Adrenal gland (tissue), 5 donors: ENCODE results near the gene PGM1.

Source experiments
- POLR2A ChIP-seq, 2 donors: fragments of 450-650 bp; IDR thresholded peaks; one replicate each; pipeline ENCODE4 v1.6.1; 2017; ENCODE audit warnings: antibody characterized with exemption in 2 of 2, mild to moderate bottlenecking in 2 of 2, moderate library complexity in 1 of 2
- TF ChIP-seq, protein P1 (sequence below), 6 experiments: fragments of 450-650 bp in 4 of 6; fragments of 200-600 bp in 2 of 6; sonication (generic) in 1 of 6; IDR thresholded peaks; 1 replicate in 5 of 6; 2 replicates in 1 of 6; pipeline versions ENCODE4 v1.5.1 to v1.8.0; 2016 to 2021; ENCODE audit warnings: antibody characterized with exemption in 6 of 6, mild to moderate bottlenecking in 2 of 6, moderate library complexity in 1 of 6
- donor health status: DM: no; HTN: no; CAD: no.

DNA sequence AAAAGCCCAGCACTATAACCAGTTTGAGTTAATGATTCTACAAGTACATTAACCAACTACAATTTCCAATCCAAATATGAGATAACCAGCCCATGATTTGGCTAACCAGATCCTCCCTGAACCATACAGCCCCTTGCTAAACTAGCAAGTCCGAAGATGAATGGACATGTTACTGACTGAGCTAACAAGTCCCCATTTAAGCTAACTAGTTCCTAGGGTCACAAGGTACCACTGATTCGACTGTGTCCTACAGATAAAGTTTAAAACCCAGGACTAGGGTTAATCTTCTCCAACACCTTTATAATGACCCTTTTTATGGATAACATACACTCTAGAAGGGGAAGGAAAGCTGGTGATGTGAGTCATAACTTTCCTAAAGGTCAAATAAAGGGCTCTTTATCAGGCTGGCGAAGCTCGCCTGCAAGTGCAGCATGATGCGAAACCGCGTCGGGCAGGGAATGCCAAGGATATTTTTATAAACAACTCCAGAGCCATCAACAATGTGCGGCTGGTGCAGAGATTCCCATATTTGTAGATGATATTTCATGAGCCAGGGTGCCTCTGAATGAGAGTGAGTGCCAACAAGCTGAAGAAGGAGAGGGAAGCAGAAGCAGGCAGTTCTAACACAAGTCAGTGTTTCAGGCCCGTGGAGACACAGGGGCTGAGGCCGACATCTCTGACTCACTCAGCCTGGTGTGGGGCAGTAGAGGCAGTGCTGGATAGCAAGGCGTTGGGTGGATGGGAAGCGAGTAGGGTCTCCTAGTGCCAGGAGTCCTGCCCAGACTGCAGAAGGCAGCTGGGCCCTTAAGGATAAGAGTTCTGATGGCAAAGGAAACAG is 105.0 kb downstream of the PGM1 start:
- TF ChIP-seq POLR2A (IDR thresholded peaks at IDR 0.05) = no peak
- TF ChIP-seq, protein P1, sequence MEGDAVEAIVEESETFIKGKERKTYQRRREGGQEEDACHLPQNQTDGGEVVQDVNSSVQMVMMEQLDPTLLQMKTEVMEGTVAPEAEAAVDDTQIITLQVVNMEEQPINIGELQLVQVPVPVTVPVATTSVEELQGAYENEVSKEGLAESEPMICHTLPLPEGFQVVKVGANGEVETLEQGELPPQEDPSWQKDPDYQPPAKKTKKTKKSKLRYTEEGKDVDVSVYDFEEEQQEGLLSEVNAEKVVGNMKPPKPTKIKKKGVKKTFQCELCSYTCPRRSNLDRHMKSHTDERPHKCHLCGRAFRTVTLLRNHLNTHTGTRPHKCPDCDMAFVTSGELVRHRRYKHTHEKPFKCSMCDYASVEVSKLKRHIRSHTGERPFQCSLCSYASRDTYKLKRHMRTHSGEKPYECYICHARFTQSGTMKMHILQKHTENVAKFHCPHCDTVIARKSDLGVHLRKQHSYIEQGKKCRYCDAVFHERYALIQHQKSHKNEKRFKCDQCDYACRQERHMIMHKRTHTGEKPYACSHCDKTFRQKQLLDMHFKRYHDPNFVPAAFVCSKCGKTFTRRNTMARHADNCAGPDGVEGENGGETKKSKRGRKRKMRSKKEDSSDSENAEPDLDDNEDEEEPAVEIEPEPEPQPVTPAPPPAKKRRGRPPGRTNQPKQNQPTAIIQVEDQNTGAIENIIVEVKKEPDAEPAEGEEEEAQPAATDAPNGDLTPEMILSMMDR (IDR thresholded peaks at IDR 0.05) = no peak
